Endodermal cell (in vitro differentiated cells): ENCODE results near the gene SLC22A16. TPM values are rescaled to one million over a fixed set of nuclear protein-coding genes. Genes with fewer than 3 reads are reported as not detected.

Experiments used
- DNase-seq: peaks from one replicate; pipeline ENCODE4 v3.0.0-alpha.2; 2017
- H3K27ac ChIP-seq: 2 replicates; pipeline ENCODE4 v1.5.1; 2013; ENCODE audit warnings: mild to moderate bottlenecking, low read depth, low read length, moderate library complexity
- H3K27me3 ChIP-seq: 2 replicates; pipeline ENCODE4 v1.6.1; 2013; ENCODE audit warnings: mild to moderate bottlenecking, low read length, moderate library complexity; ENCODE audit not compliant: insufficient read depth, control insufficient read depth, poor library complexity, severe bottlenecking
- H3K36me3 ChIP-seq: 2 replicates; pipeline ENCODE4 v1.7.0; 2013; ENCODE audit warnings: mild to moderate bottlenecking, low read length, moderate library complexity; ENCODE audit not compliant: control insufficient read depth, insufficient read depth
- H3K4me1 ChIP-seq: one replicate; pipeline ENCODE4 v1.7.0; 2013; ENCODE audit warnings: low read length; ENCODE audit not compliant: control insufficient read depth, insufficient read depth
- H3K4me3 ChIP-seq: 2 replicates; pipeline ENCODE4 v1.5.1; 2013; ENCODE audit warnings: mild to moderate bottlenecking, low read length, moderate library complexity
- H3K9ac ChIP-seq: 2 replicates; pipeline ENCODE4 v1.6.1; 2013; ENCODE audit warnings: mild to moderate bottlenecking, low read length, moderate library complexity; ENCODE audit not compliant: poor library complexity, severe bottlenecking; ENCODE audit errors: extremely low read depth
- H3K9me3 ChIP-seq: 2 replicates; pipeline ENCODE4 v1.6.1; 2013; ENCODE audit warnings: mild to moderate bottlenecking, low read length, moderate library complexity; ENCODE audit not compliant: control insufficient read depth
- H3K27ac Mint-ChIP-seq: 2 replicates; pipeline ENCODE4 v1.8.0; 2020; ENCODE audit warnings: mixed read lengths
- H3K27me3 Mint-ChIP-seq: 2 replicates; pipeline ENCODE4 v1.8.0; 2021; ENCODE audit warnings: mild to moderate bottlenecking, mixed read lengths; ENCODE audit not compliant: insufficient read depth
- H3K36me3 Mint-ChIP-seq: 2 replicates; pipeline ENCODE4 v1.8.0; 2020; ENCODE audit warnings: low read depth, mixed read lengths
- H3K4me1 Mint-ChIP-seq: 2 replicates; pipeline ENCODE4 v1.8.0; 2020; ENCODE audit warnings: mixed read lengths
- H3K4me3 Mint-ChIP-seq: 2 replicates; pipeline ENCODE4 v1.8.0; 2020; ENCODE audit warnings: mild to moderate bottlenecking, moderate library complexity, mixed read lengths
- H3K9me3 Mint-ChIP-seq: 2 replicates; pipeline ENCODE4 v1.8.0; 2020; ENCODE audit warnings: mild to moderate bottlenecking, mixed read lengths
- WGBS, 2 experiments: methylation state at CpG; one replicate each; pipeline versions ENCODE4 v1.1.5 to v1.1.7; 2013; ENCODE audit warnings: missing lambda C conversion rate in 2 of 2, mixed read lengths in 1 of 2; ENCODE audit not compliant: insufficient coverage in 1 of 2, insufficient read length in 1 of 2; 5-methylcytosine and 5-hydroxymethylcytosine counted together
- total RNA-seq, 2 donors: library from RNA; stranded (reverse); fragmentation: NEBNext Ultra II Directional in 1 of 2; extraction: Animal tissue kit (Norgen Biotek cat#: 25700) in 1 of 2; gene quantifications; 2 replicates in 1 of 2; 3 replicates in 1 of 2; pipeline ENCODE4 v1.2.1, GENCODE V29; 2021
- TF ChIP-seq, protein P1 (sequence below): fragments of 200-600 bp; sonication (generic); conservative IDR thresholded peaks from 2 replicates; pipeline ENCODE4 v1.5.0; 2021; ENCODE audit warnings: antibody characterized with exemption, mild to moderate bottlenecking

SLC22A16 gene
- total RNA-seq, 2 donors from 2014 or later = not detected

DNA sequence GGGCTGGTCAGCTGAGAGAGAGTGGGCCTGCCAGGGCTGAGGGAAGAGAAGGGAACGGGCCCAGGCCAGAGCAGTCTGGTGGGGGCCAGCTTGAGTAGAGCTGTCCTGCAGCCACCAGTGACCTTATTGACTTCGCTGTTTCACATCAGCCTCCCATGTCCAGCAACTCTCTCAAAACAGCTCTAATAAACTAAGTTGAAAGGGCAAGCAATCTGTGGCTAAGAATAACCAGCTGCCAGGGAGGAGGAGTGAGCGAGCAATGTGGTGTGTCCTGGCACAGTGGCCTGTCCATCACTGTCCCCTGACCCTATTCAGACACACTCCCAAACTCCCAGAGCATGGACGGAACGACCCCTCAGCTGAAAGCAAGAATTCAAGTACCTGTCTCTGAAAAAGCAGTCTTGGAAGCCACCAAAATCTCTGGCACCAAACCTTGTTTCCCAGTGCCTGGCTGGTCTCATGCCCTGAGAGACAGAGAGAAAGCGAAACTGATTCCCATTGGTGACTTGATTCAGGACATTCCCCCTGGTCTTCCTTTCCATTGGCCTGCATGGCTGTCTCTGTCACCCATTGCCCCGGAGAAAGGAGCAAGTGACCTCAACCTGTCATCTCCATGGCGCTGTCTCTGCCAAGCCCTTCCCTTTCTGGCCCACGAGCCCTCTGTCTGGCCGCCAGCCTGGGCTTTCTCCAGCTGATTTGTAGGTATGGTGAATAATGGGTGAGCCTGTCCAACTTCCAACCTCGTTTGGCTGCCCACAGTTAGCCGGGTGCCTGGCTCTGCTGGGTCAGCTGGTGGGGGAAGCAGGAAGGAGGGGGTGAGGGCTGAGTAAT, 61.1 kb downstream of the SLC22A16 start, which contains the start of gene DDO:
TSS of gene DDO (minus strand) at position 490 of the 831 bp plus-strand sequence. CDS start 2,113 bp downstream, outside the sequence.
- H3K27ac Mint-ChIP-seq = no peak within 1 kb of the TSS
- TF ChIP-seq, protein P1, sequence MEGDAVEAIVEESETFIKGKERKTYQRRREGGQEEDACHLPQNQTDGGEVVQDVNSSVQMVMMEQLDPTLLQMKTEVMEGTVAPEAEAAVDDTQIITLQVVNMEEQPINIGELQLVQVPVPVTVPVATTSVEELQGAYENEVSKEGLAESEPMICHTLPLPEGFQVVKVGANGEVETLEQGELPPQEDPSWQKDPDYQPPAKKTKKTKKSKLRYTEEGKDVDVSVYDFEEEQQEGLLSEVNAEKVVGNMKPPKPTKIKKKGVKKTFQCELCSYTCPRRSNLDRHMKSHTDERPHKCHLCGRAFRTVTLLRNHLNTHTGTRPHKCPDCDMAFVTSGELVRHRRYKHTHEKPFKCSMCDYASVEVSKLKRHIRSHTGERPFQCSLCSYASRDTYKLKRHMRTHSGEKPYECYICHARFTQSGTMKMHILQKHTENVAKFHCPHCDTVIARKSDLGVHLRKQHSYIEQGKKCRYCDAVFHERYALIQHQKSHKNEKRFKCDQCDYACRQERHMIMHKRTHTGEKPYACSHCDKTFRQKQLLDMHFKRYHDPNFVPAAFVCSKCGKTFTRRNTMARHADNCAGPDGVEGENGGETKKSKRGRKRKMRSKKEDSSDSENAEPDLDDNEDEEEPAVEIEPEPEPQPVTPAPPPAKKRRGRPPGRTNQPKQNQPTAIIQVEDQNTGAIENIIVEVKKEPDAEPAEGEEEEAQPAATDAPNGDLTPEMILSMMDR = no peak
- Histone ChIP-seq H3K27ac (no peak within 1 kb of the TSS), H3K9me3 (peaks cover 5% of the 10 kb centered on the region), H3K4me1 (no peaks in the 10 kb centered on the region), H3K36me3 (no peaks in the 10 kb centered on the region), H3K9ac (no peak within 1 kb of the TSS), H3K4me3 (no peak within 1 kb of the TSS), H3K27me3 (no peaks in the 10 kb centered on the region)
- no peak within 1 kb of the TSS for H3K4me3 Mint-ChIP-seq
- DNase-seq = no peak
- H3K36me3 Mint-ChIP-seq = no peaks in the 10 kb centered on the region
- whole genome bisulfite sequencing, 2 experiments = 91 to 97% methylated on average over 5 to 12 of the region's 12 CpGs
- H3K4me1 Mint-ChIP-seq = peaks cover 16% of the 10 kb centered on the region
- H3K27me3 Mint-ChIP-seq = no peaks in the 10 kb centered on the region
- H3K9me3 Mint-ChIP-seq = peaks cover 6% of the 10 kb centered on the region

DNA sequence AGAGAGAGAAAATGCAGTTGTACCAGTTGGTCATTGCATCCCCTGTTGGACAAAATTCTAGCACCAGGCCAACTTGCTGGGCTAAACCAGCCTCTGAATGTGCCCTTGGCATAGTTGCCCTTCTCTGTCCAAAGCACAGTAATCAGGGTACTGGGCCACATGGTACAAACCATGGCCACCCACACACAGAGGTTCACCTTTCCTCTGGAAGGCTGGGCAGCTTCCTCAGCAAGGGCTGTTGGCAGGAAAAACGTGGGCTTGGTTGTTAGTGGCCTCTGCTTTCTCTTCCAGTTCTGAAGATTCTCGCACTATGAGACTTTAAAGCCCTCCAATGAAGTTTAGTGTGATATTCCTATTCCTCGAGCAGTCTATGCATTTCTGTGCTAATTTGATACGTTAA, 61.7 kb downstream of the SLC22A16 start:
- no peak for DNase-seq
- 83 to 89% methylated on average over 3 to 4 of the region's 4 CpGs for WGBS, 2 experiments
- Mint-ChIP-seq H3K4me1 (peaks cover 16% of the 10 kb centered on the region), H3K9me3 (peaks cover 6% of the 10 kb centered on the region), H3K27me3 (no peaks in the 10 kb centered on the region), H3K4me3 (no peak overlapping the region), H3K36me3 (no peaks in the 10 kb centered on the region), H3K27ac (no peak overlapping the region)
- Histone ChIP-seq H3K9me3 (peaks cover 5% of the 10 kb centered on the region), H3K4me3 (no peak overlapping the region), H3K4me1 (no peaks in the 10 kb centered on the region), H3K36me3 (no peaks in the 10 kb centered on the region), H3K9ac (no peak overlapping the region), H3K27me3 (no peaks in the 10 kb centered on the region), H3K27ac (no peak overlapping the region)
- TF ChIP-seq, protein P1 = no peak

DNA sequence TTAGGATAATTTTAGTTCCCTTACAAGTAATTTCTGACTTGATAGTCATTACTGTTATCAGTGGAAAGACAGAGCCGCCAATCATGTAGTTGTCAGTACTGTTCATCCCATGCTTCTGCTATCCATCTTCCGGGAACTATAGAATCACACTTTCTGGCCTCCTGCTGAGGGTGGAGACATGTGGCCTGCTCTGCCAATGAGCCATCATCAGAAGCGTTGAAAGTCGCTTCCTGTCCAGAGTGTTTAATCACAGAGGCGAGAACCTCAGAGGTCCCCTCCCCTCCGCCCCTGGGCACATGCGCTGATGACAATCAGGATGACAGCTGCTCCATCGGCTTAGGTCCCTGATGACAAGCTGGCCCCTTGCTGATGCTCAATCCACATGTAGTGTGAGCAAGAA, 64.1 kb downstream of the SLC22A16 start:
- H3K27me3 ChIP-seq = no peaks in the 10 kb centered on the region
- no peak overlapping the region for H3K27ac ChIP-seq
- H3K4me1 ChIP-seq = no peaks in the 10 kb centered on the region
- TF ChIP-seq, protein P1 = no peak
- H3K4me1 Mint-ChIP-seq = peaks cover 3% of the 10 kb centered on the region
- WGBS, 2 experiments = 84 to 92% methylated on average over 5 to 8 of the region's 8 CpGs
- H3K9me3 Mint-ChIP-seq = peaks cover 6% of the 10 kb centered on the region
- no peaks in the 10 kb centered on the region for H3K36me3 ChIP-seq
- H3K4me3 Mint-ChIP-seq = no peak overlapping the region
- H3K9me3 ChIP-seq = peaks cover 5% of the 10 kb centered on the region
- H3K4me3 ChIP-seq = no peak overlapping the region
- no peak overlapping the region for H3K9ac ChIP-seq
- no peak overlapping the region for H3K27ac Mint-ChIP-seq
- no peaks in the 10 kb centered on the region for H3K36me3 Mint-ChIP-seq
- no peak for DNase-seq
- no peaks in the 10 kb centered on the region for H3K27me3 Mint-ChIP-seq
